NCI-H446 (cell line): ENCODE measurements around the gene TTC22.

Experiments used
- DNase-seq, 2 experiments: peaks; one replicate each; lab custom pipeline; 2025; lab: John Stamatoyannopoulos, UW

The TTC22 gene

DNA sequence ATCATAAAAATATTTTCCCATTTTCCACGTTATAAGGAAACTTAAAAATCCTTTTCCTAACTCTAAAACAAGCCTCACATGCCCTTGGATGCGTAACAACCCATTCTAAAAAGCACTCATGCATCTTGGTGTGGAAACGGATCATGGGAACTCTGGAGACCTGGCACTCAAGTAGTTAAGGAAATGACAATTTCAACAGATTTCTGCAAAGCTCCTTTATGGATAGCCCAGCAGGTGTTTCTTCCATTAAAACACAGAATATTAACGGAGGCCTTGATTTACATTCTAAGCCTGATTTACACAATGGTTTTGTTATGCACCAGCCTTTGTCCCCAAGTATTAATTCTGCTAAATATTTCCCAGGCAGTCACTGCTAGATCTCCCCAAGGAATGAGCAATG, 49.7 kb downstream of the TTC22 start:
- DNase-seq = no peak

DNA sequence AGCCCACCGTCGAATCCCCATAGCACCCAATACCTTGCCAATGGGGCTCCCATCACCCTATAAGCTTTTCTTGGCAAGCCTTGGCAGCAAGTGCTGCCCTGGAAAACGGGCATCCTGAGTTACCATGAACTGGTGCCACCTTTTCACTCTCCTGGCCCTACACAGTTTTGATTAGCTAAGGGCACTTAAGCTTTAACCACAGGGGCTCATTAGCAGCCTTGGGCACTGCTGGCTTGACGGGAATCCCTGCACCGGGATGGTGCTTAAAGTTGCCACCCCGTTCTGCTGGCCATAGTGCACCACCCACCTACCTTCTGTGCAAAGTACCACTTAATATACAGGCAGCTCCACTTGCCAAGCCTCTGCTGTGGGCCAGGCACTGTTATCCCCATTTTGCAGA, 50.5 kb downstream of the TTC22 start:
- no peak for DNase-seq

DNA sequence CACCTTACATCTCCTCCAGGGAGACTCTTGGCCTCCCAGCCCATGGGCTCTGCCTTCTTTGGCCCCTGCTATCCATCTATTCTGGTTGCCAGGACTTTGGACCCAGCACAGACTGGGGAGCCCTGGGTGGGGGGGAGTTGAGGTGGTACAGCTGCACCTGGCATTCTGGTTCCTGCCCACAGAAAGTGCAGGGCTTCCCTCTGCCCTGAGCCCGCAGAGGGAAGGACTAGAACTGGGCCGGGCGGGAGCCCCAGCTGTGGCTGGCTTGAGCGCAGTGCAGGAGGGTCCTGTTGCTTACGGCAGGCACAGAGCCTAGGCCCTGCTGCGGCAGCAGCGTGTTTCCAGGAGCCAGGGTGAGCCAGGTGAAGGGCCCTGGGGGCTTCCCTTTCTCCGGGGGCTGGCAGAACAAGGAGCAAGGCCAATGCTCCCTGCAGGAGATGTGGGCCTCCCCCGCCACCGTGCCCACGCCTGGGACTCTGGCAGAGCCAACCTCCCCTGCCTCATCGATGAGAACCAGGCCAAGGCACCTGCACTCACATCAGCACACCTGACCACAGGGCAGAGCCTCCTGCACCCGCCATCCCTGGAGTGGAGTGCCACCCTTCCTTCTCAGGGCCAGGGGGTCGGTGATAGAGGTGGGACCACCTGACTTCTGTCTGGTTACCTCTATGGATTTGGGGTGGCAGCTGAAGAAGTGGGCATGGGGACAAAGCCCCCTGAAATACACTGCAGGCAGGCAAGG, 52.9 kb downstream of the TTC22 start:
- no peak for DNase-seq

DNA sequence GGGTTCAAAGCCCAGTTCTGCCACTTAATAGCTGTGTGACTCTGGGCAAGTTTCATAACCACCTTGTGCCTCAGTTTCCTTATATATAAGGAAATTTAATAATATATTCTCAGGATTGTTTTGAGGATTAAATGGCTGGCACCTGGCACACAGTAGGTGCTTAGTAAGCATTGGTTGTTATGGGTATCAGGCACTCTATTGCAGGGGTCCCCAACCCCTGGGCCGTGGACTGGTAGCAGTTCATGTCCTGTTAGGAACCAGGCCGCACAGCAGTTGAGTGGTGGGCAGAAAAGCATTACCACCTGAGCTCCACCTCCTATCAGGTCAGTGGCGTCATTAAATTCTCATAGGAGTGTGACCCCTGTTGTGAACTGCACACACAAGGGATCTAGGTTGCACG, 55.3 kb downstream of the TTC22 start:
- no peak for DNase-seq

DNA sequence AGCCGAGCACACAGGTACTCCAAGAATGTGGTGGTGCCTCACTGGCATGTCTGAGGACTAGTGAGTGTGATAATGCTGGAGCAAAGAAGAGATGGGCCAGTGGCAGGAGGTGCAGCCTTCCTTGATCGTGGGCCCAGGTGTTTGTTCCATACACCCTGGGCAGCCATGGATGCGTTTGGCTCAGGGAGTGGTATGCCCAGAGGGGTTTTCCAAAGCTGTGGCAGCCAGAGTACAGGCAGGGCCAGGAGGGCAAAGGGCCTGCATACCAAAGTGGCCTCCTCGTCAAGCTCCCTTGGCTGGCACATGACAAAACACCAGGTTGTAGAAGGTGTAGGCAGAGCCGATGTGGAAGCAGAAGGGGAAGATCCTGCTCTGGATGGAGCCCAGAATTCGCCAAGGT, 55.8 kb downstream of the TTC22 start:
- DNase-seq = no peak

DNA sequence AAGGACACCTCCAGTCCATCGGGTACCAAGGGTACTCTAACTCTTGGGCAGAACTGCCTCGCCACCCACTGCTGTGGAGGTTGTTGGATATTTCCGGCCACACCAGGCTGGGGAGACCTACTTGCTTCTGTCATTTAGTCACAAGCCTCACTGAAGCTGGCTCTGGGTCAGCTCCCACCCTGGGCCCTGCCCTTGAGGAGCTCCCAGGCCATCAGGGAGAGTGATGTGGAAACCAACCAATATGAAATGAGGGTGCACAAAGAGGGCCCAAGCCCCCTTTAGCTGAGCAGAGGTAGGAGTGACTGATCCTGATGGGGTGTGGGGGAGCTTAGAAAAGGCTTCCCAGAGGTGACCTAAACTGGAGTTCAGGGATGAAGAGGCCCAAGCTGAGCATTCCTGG, 56.4 kb downstream of the TTC22 start:
- DNase-seq = no peak

DNA sequence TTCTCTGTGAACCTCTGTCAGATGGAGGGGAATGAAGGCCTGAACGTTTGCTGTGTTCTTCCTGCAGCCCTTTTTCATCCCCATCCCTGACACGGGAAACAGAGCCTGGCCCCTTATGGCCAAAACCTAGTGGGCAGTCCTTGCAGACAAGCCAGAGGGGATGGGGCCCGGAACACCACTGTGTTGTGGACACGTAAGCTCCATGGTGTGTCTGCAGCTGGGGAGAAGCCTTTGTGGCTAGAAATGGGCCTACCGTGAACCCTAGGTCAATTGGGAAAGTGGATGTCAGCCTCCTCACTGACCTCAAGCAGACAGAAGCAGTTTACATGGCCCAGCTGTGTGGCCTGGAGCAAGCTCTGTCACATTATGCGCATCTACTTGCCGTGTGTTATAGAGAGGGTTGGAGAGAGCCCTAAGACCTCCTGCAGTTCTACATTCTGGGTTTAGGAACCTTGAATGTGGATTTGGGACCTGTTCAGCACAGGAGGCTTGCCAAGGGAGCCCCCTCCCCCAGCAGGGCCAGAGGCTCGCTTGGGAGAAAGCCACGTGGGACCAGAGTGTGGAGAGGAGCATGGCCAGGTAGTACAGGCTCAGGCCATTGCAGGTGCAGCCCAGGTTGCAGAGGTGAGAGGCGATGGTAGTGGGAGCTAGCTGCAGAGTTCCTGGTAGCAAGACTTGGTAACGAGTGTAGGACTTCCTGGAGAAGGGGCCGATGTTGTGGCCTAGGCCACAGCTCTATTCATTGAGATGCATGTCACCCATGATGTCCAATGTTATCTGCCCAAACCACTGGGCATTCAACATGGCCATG, 57.5 kb downstream of the TTC22 start:
- DNase-seq = no peak

DNA sequence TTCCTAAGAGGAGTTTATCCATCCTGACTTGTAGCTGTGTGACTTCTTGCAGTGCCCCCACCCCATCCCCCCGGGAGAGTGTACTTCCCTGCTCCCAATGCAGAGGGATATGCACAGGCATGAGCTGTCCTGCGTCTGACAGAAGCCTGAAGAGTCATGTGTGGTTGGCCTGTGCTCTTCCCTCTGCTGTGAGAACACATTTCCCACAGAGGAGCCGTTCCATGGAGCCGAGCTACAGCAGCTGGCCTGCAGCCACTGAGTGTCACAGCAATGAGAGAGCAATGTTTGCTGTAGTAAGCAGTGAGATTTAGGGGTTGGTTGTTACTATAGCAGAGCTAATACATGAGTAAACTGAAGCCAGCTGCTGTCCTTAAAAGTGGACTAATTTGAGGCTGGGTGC, 58.8 kb downstream of the TTC22 start:
- DNase-seq = no peak

DNA sequence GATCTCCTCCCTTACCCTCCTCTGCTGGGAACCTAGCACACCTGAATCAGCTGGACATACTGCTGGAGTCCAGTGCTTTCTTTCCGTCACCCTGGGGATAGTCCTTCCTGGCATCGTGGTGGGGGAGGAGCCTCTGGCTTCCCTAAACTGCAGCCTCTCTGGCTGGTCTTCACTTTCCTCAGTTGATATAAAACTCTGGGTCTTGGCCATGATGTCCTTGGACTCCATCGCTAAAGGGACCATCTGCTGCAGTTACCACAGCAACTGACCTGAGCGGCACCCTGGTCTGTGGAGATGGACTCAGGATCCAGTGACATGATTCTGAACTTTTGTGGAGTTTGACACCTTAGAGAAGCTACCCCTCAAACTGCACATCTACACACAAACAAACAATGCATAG, 59.6 kb downstream of the TTC22 start:
- DNase-seq = no peak

DNA sequence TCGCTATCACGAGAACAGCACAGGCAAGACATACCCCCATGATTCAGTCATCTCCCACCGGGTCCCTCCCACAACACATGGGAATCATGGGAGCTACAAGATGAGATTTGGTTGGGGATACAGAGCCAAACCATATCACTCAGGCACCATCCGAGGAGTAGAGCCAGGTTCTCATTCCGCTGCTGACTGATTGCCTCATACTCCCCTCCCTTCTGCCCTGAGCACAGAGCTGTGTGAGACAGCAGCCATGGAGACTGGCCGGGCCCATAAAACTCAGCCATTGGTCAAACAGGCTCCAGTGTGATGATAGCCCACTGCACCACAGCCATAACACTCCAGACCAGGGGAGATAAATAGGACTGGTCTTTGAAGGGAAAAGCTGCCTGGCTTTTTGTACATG, 62.9 kb downstream of the TTC22 start:
- DNase-seq = no peak

DNA sequence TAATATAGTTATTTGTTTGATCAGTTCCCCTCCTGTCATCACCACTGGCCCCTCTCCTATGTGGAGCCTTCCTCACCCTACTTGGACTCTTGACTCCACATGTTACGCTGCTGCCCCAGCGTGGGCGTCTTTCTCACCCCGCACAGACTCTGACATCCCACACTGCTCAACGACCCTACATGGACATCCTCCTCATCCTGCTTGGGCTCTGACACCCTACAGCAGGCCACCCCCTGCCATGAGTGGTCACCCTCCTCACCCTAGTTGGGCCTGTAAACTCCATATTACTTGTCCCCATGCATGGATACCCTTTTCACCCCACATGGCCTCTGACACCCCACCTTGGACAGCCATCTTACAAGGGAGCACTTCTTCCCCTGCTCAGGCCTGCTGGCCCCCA, 64.4 kb downstream of the TTC22 start:
- DNase-seq = no peak
